Right renal cortex interstitium (tissue), 3 donors: ENCODE results near the gene MEGF10. TPM values are rescaled to one million over a fixed set of nuclear protein-coding genes. Genes with fewer than 3 reads are reported as not detected.
"Not testable (repeated sequence)": the region's sequence is repeated elsewhere in the genome, so short reads cannot be mapped to it uniquely, and the experiment has no call there.

Experiments
- DNase-seq, 3 donors: peaks; one replicate each; pipeline ENCODE4 v3.0.0-alpha.2; 2013; ENCODE audit warnings: low read depth in 3 of 3, low spot score in 2 of 3
- polyA plus RNA-seq, 3 donors: library from polyadenylated mRNA; unstranded; fragments of 120-200 nt; gene quantifications; one replicate each; pipeline ENCODE4 v1.2.1, GENCODE V29; 2013; ENCODE audit not compliant: insufficient read length in 3 of 3

MEGF10 gene
- 1 to 10 TPM in 2 of 3 donors, under 1 TPM in 1; 0.54 to 1.2 (median 1.1) TPM for polyA plus RNA-seq

DNA sequence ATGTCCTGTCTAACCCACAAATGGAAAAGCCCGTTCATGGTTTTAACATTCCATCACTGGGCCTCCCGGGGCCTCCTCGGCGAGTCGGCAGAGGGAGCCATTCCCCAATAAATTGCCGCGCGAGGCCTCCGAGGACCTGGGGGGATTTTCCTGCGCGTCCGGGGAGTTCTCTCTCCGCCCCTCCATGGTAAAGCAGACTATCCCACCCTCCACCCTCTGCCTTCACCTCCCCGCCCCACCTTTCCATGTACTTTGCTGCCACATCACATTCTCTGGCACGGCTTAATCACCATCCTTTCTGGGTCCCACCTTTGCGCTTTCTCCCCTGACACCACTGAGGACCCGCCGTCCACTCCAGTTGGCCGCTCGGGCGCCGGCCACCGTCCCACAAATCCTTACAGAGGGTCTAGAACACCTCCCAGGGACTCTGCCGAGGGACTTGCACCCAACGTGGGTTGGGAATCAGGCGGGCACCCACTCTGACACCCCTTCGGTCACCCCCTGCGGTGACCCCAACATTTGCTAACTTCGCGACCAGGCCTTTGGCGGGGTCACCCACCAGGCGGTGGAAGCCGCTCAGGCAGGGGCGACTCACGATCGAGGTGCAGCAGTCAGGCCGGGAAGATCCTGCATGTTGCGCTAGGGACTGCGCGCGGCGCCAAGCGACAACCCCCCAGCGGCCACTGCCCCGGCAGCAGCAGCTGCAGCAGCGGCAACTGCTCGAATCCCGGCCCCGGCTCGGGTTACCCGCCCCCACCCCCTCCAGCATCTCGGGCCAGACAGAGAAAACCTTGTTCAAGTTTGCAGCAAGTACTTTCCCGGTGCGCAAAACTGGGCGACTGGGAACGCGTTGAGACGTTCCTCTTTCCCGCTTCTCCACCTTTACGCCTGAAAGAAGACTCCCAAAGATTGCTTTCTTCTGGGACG is at the start of gene MEGF10:
MEGF10 (plus strand) TSS at position 778 of the 927 bp plus-strand sequence. CDS start 40,513 bp downstream, outside the sequence.
- peak; percentile 27 to 33 (median 32) for DNase-seq

DNA sequence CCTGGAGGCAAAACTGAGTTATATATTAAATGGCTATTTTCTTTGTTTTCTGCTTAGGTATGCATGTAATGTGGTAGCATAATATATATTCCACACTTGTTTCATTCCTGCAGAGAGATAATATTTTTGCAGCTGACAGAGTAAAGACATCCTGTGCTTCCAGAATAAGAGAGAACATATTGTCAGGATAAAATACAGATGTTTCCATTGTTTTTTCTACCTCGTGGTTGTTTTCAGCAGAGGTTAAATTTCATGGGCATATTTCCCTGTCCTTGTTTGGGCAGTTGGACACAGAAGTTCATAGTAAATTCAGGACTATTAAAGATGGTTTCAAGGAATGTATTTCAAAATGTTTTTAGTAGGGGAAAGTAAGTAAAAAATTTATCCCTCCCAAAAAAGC is 47.6 kb upstream of the MEGF10 start:
- no peak for DNase-seq

- no peak for DNase-seq
Measured at GRCh38 chr5:127254729-127255284, 35.8 kb upstream of the MEGF10 start.

GRCh38 chr5:127256886-127257597 is 33.6 kb upstream of the MEGF10 start:
- no peak for DNase-seq

DNA sequence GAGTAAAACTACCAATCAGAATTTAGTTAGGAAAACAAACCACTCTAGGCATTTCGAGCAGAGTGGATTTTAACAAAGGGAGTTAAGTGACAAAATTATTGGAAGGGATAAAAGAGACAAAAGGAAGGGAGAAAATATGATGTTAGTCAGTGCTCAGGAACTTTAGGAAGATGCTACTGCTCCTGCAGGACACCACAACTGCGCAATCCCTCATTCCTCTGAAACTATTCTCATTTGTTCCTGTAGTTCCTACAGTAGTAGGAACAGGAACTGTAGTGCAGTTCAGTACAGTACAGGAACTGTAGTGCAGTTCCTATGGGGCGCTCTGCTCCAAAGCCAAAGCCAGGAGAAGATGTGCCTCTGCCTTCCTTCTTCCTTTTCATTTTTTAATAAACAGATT is 29.9 kb upstream of the MEGF10 start:
- DNase-seq, result no peak

GRCh38 chr5:127265473-127265872 is 25.1 kb upstream of the MEGF10 start:
- not testable (repeated sequence) for DNase-seq

DNA sequence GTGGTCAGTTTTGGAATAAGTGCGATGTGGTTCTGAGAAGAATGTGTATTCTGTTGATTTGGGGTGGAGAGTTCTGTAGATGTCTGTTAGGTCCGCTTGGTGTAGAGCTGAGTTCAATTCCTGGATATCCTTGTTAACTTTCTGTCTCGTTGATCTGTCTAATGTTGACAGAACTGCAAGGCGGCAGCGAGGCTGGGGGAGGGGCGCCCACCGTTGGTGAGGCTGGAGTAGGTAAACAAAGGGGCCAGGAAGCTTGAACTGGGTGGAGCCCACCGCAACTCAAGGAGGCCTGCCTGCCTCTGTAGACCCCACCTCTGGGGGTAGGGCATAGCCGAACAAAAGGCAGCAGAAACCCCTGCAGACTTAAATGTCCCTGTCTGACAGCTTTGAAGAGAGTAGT is 22.3 kb upstream of the MEGF10 start:
- not testable (repeated sequence) for DNase-seq

- DNase-seq, result not testable (repeated sequence)
Measured at GRCh38 chr5:127270713-127271112, 19.9 kb upstream of the MEGF10 start.

GRCh38 chr5:127275641-127276193 is 14.9 kb upstream of the MEGF10 start:
- DNase-seq, result no peak

DNA sequence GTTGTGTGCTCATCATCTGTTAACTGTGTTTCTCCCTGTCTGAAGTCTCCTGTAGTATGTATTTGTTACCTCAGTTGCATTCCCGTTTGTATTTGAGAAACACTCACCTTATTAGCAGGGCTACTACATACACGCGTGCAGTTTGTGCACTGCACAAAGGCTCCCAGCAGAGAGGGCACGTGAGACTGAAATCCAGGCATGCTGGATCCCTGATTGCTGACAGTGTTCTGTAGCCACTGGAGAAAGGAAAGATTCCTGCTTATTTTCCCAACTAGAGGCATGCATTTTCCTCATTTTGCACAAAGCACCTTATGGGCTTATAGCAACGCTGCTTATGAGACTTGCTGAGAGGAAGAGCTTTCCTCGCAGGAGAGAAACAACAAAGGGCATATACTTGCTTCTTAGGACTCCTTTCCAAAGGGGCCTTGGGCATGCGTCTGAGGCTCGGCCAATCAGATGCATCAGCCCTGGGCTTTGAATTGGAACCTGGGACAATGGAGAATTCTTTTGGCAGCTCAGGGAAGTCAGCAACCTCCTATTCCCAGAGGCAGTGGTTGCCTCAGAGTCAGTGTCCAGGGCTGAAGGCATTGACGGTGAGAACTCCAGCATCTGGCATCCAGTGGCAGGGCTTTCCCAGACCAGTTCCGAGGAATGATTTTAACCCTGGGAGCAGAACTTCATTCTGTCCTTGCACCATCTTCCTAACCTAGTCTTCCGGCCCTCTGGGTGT is 9.9 kb upstream of the MEGF10 start:
- no peak for DNase-seq

DNA sequence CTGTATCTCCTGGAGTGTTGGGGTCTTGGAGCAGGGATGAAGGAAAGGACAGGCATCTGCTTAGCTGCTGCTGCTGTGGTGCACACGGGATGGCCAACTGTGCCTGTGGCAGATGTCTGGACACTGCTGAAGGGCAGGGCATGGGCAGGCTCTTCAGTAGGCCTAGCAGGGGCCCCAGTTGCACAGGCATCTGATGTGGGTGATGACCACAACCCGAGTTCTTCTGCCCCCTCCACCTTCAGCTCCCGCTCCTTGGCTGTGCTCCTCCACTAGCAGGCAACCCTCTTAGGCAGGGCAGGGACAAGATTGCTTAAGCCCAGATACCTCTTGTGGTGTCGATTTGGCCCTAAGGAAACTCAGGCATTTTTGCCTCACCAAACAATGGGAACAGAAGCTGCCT is 9.0 kb upstream of the MEGF10 start:
- DNase-seq, result no peak

- no peak for DNase-seq
Measured at GRCh38 chr5:127288676-127289075, 1.9 kb upstream of the MEGF10 start.

DNA sequence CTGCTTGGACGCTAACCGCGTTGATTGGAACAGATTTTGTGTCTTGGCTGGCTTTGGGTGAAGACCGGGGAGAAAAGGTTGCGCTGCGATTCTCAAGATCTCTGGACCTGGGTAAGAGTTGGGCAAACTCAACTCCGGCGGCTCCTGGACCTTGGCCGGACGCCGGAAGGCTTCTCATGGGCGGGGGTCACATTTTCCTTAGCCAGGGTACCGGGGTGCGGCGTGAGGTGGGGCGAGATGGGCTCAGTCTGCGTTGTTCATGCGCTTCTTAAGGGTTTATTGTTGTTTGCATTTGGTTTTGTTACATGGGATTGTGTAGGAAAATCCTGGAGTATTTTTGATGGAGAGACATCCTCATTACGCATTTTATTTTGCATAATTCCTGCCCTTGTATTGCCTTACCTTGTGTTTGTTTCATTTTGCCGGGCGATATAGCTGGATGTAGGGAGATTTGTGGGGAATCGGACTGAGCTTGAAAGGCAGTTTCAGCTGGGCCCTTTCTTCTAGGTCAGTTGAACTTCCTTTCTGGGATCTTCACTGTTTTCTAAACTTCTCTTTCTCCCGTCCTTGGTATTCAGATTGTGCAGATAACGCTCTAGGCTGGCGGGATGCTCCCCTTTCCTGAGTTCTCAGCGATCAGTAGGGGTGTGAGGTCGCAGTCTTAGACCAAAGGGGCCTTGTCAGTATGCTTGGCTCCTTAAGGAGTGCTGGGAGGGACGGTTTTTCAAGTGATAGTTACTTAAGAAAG is 524 bp downstream of the MEGF10 start:
- DNase-seq, result peak in 2 of 3 donors; percentile 9 to 13

DNA sequence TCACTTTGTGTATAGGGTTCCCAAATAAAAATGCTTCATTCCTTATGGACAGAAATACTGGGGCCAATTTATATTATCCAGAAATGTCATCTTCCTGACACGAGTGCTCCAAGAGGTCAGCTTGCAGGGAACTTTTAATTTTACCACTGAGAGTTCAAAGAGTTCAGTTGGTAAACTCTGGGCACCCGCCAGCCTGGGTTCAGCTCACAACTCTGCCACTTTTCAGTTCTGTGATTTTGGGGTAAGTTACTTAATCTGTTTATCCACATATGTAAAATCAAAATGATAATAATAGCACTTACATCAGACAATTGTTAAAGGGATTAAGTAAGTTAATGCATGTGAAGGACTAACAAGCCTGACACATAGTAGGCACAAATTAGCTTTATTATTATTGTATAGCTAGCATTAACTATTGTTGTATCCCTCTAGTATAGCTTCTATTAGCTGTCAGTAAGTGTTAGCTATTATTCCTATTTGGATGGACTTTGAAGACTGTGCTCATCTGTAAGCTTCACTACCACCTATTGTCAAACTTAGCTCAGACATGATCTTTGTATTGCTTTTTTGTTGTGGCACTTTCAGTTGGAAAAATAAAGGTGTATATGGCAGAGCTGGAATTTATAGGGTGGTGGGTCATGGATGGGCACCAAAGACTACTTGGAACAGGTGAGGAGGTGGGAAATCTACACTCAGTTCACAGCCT is 1.6 kb downstream of the MEGF10 start:
- DNase-seq, result no peak

DNA sequence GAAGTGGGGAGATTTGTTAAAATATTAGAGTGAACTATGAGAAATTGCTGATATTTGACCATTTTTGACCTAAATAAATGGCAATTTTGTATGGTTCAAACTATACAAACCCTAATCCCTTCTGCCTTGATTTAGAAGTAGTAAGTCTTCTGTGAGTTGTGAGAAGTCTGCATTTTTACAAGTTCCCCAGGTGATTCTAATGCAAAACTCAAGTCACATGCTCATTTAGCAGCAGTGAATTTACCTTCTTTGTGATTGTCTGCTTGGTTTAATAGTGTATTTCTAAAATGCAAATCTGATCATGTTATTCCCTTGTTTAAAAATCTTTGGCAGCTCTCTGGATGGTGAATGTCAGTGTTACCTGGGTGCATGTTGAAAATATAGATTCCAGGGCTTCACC is 2.8 kb downstream of the MEGF10 start:
- DNase-seq, result no peak

GRCh38 chr5:127294829-127295228 is 4.2 kb downstream of the MEGF10 start:
- DNase-seq, result no peak

- DNase-seq, result no peak
Measured at GRCh38 chr5:127295454-127295853, 4.9 kb downstream of the MEGF10 start.

DNA sequence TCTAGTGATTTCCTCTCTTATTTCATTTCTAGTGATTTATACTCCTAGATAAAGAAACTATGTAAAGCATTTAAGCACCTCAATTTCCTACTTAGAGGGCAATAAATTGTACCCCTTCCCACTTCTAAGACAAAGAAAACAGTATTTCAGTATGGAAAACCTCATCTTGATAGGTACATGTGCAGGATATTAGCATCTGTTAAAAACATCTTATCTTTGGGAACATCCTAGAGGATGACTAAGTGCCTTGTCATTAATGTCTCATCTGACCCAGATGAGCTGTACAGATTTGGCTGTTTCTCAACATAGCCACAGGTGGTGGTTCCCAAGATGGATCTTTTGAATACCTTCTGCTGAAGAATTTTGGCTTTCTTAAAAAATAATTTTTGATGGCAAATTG is 5.7 kb downstream of the MEGF10 start:
- DNase-seq, result no peak

DNA sequence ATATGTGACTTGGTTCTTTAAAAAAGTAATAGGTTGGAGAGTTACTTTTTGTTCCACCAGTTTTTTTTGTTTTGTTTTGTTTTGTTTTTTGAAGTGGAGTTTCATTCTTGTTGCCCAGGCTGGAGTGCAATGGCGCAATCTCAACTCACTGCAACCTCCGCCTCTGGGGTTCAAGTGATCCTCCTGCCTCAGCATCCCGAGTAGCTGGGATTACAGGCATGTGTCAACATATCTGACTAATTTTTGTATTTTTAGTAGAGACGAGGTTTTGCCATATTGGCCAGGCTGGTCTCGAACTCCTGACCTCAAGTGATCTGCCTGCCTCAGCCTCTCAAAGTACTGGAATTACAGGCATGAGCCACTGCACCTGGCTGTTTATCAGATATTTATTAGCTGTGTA is 6.3 kb downstream of the MEGF10 start:
- not testable (repeated sequence) for DNase-seq
